SK-N-SH (cell line): ENCODE measurements around the gene PARD3. TPM values are rescaled to one million over a fixed set of nuclear protein-coding genes. Genes with fewer than 3 reads are reported as not detected.

ENCODE experiments used
- CTCF ChIA-PET: fragments of 300-600, 350-600 bp; formaldehyde crosslinking; extraction: SDS; loops from one replicate; lab custom pipeline; 2021; lab: Yijun Ruan, JAX
- POLR2A ChIA-PET: fragments of 350-600 bp; sonication (Branson Sonifier 250); formaldehyde crosslinking; extraction: SDS; loops from one replicate; lab custom pipeline; 2020; ENCODE audit warnings: antibody characterized with exemption, inconsistent platforms; lab: Yijun Ruan, JAX
- DNase-seq: peaks from one replicate; pipeline ENCODE4 v3.0.0; 2012
- H2AFZ ChIP-seq: fragments of 200-600 bp; sonication (generic); 2 replicates; pipeline ENCODE4 v1.8.1; 2016; ENCODE audit warnings: antibody characterized with exemption, mild to moderate bottlenecking, low read depth
- H3F3A ChIP-seq: fragments of 200-600 bp; sonication (generic); replicated peaks from 2 replicates; pipeline ENCODE3; 2016; ENCODE audit warnings: antibody characterized with exemption, mild to moderate bottlenecking; ENCODE audit not compliant: insufficient read depth
- H3K27ac ChIP-seq, 2 experiments: fragments of 200-500 bp in 1 of 2; fragments of 200-600 bp in 1 of 2; sonication (Bioruptor generic) in 1 of 2; sonication (generic), shearing (Covaris generic) in 1 of 2; 2 replicates each; pipeline versions ENCODE4 v1.5.1 to v1.6.1; 2014 to 2016; ENCODE audit warnings: low read depth in 2 of 2, inconsistent platforms in 1 of 2, low read length in 1 of 2, mild to moderate bottlenecking in 1 of 2, mixed read lengths in 1 of 2
- H3K27me3 ChIP-seq: fragments of 200-600 bp; sonication (generic), shearing (Covaris generic); 2 replicates; pipeline ENCODE4 v1.6.1; 2016; ENCODE audit warnings: mixed run types; ENCODE audit not compliant: insufficient read depth
- H3K36me3 ChIP-seq, 2 experiments: fragments of 200-500 bp in 1 of 2; fragments of 200-600 bp in 1 of 2; sonication (Bioruptor generic) in 1 of 2; sonication (generic) in 1 of 2; replicated peaks in 1 of 2; 2 replicates each; pipeline versions ENCODE3 to v1.5.1; 2014 to 2016; ENCODE audit warnings: low read length in 1 of 2, mild to moderate bottlenecking in 1 of 2; ENCODE audit not compliant: insufficient read depth in 2 of 2, control insufficient read depth in 1 of 2
- H3K4me1 ChIP-seq, 2 experiments: fragments of 200-500 bp in 1 of 2; fragments of 200-600 bp in 1 of 2; sonication (Bioruptor generic) in 1 of 2; sonication (generic), shearing (Covaris generic) in 1 of 2; 2 replicates each; pipeline versions ENCODE4 v1.5.1 to v1.6.1; 2014 to 2016; ENCODE audit warnings: low read depth in 1 of 2, low read length in 1 of 2, mixed run types in 1 of 2; ENCODE audit not compliant: insufficient read depth in 2 of 2, control insufficient read depth in 1 of 2
- H3K4me2 ChIP-seq: fragments of 200-600 bp; sonication (generic), shearing (Covaris generic); 2 replicates; pipeline ENCODE4 v1.6.1; 2017; ENCODE audit warnings: mixed run types
- H3K4me3 ChIP-seq, 2 experiments: fragments of 200-500 bp in 1 of 2; fragments of 200-600 bp in 1 of 2; sonication (Bioruptor generic) in 1 of 2; sonication (generic), shearing (Covaris generic) in 1 of 2; 2 replicates each; pipeline versions ENCODE4 v1.5.1 to v1.8.1; 2014 to 2016; ENCODE audit warnings: low read depth in 2 of 2, inconsistent platforms in 1 of 2, low read length in 1 of 2, mild to moderate bottlenecking in 1 of 2, mixed read lengths in 1 of 2, moderate library complexity in 1 of 2
- H3K79me2 ChIP-seq: fragments of 200-600 bp; sonication (generic); 2 replicates; pipeline ENCODE4 v1.8.1; 2017; ENCODE audit warnings: mild to moderate bottlenecking; ENCODE audit not compliant: insufficient read depth
- H3K9ac ChIP-seq: fragments of 200-600 bp; sonication (generic); 2 replicates; pipeline ENCODE4 v1.6.1; 2017; ENCODE audit warnings: mixed run types
- H3K9me2 ChIP-seq: fragments of 200-600 bp; sonication (generic); 2 replicates; pipeline ENCODE4 v1.6.1; 2017; ENCODE audit warnings: mixed run types
- H3K9me3 ChIP-seq: fragments of 200-600 bp; sonication (generic); 2 replicates; pipeline ENCODE4 v1.6.1; 2017; ENCODE audit warnings: mixed run types, mild to moderate bottlenecking, moderate library complexity
- H4K20me1 ChIP-seq: fragments of 200-600 bp; sonication (generic); 2 replicates; pipeline ENCODE4 v1.6.1; 2017; ENCODE audit warnings: mild to moderate bottlenecking, mixed run types; ENCODE audit not compliant: insufficient read depth
- EZH2phosphoT487 ChIP-seq: fragments of 200-600 bp; sonication (generic); IDR thresholded peaks from 2 replicates; pipeline ENCODE4 v1.6.1; 2017; ENCODE audit warnings: low read depth, mixed run types, mild to moderate bottlenecking, antibody characterized with exemption, moderate library complexity, borderline replicate concordance
- GABPA ChIP-seq: IDR thresholded peaks from 2 replicates; pipeline ENCODE4 v1.4.0; 2012; ENCODE audit warnings: low read depth, mild to moderate bottlenecking
- IRF3 ChIP-seq: fragments of 150-350 bp; IDR thresholded peaks from 2 replicates; pipeline ENCODE4 v1.6.1; 2016; ENCODE audit warnings: mild to moderate bottlenecking, low read depth, low read length
- MEF2A ChIP-seq: IDR thresholded peaks from 2 replicates; pipeline ENCODE4 v1.4.0; 2012; ENCODE audit warnings: low read depth, borderline replicate concordance
- MXI1 ChIP-seq: IDR thresholded peaks from 2 replicates; pipeline ENCODE4 v1.6.1; 2012; ENCODE audit warnings: mild to moderate bottlenecking, low read depth, low read length, improper control_type of control experiment
- NRF1 ChIP-seq: IDR thresholded peaks from 2 replicates; pipeline ENCODE4 v1.6.1; 2012; ENCODE audit warnings: low read depth, mild to moderate bottlenecking, low read length
- POLR2AphosphoS5 ChIP-seq: IDR thresholded peaks from 2 replicates; pipeline ENCODE4 v1.6.1; 2012; ENCODE audit warnings: low read depth, low read length
- RAD21 ChIP-seq: IDR thresholded peaks from 2 replicates; pipeline ENCODE4 v1.6.1; 2012; ENCODE audit warnings: mild to moderate bottlenecking, low read length
- RCOR1 ChIP-seq: fragments of 150-350 bp; IDR thresholded peaks from 2 replicates; pipeline ENCODE4 v1.6.1; 2017; ENCODE audit warnings: antibody characterized with exemption, low read length
- SMC3 ChIP-seq: IDR thresholded peaks from 2 replicates; pipeline ENCODE4 v1.6.1; 2012; ENCODE audit warnings: low read depth, low read length, improper control_type of control experiment
- TAF1 ChIP-seq: IDR thresholded peaks from 2 replicates; pipeline ENCODE4 v1.6.1; 2012; ENCODE audit warnings: low read depth, mild to moderate bottlenecking, low read length, moderate library complexity, borderline replicate concordance
- TCF12 ChIP-seq: IDR thresholded peaks from 2 replicates; pipeline ENCODE4 v1.4.0; 2012
- USF1 ChIP-seq: IDR thresholded peaks from 2 replicates; pipeline ENCODE4 v1.4.0; 2012; ENCODE audit warnings: low read depth, borderline replicate concordance
- USF2 ChIP-seq: fragments of 150-350 bp; IDR thresholded peaks from 2 replicates; pipeline ENCODE4 v1.6.1; 2017; ENCODE audit warnings: antibody characterized with exemption, low read length, low read depth, borderline replicate concordance
- ZBTB33 ChIP-seq: IDR thresholded peaks from 2 replicates; pipeline ENCODE4 v1.4.0; 2012; ENCODE audit warnings: low read depth, borderline replicate concordance
- WGBS: methylation state at CpG from one replicate; pipeline ENCODE4 v1.1.6; 2017; ENCODE audit warnings: low lambda C conversion rate; 5-methylcytosine and 5-hydroxymethylcytosine counted together
- polyA plus RNA-seq, 3 experiments: library from polyadenylated mRNA; depleted of rRNA; stranded (reverse); fragments of >200 nt; gene quantifications; 2 replicates each; pipeline ENCODE4 v1.2.3, GENCODE V29; 2012
- TF ChIP-seq, protein P1 (sequence below): IDR thresholded peaks from 2 replicates; pipeline ENCODE4 v1.6.1; 2012; ENCODE audit warnings: mild to moderate bottlenecking, low read depth, low read length, moderate library complexity
- TF ChIP-seq, protein P2 (sequence below): IDR thresholded peaks from 2 replicates; pipeline ENCODE4 v1.4.0; 2012; ENCODE audit warnings: low read depth

PARD3 gene
- polyA plus RNA-seq, 1 of the 3 experiments (the other 2 are of a cell fraction): 29.4 TPM

DNA sequence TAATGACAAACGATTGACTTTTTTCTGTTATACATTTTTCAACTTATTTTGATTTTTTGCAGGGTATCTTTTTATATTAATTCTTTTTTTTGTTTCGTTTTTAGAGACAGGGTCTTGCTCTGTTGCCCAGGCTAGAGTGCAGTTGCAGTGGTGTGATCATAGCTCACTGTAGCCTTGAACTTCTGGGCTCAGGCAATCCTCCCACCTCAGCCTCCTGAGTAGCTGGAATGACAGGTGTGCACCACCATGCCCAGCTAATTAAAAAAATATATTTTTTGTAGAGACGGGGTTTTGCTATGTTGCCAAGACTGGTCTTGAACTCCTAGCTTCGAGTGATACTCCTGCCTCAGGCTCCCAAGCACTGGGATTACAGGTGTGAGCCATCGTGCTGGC, 601.3 kb downstream of the PARD3 start:
- Histone ChIP-seq H3K27me3 (no peaks in the 10 kb centered on the region), H3K4me2 (no peak overlapping the region)
- 90% methylated on average over 5 of the region's 5 CpGs for WGBS

GRCh38 chr10:34213193-34213804, 601.8 kb downstream of the PARD3 start:
- no peak overlapping the region for H2AFZ ChIP-seq
- no peaks in the 10 kb centered on the region for H3K27me3 ChIP-seq
- H3K27ac ChIP-seq: no peak overlapping the region
- H3K9me2 ChIP-seq: no peaks in the 10 kb centered on the region
- ChIA-PET CTCF (no interaction called here), POLR2A (no interaction called here)
- H3K9me3 ChIP-seq: no peaks in the 10 kb centered on the region
- H3K4me1 ChIP-seq: peaks cover 0 to 22% of the 10 kb centered on the region in 2 experiments; a peak in 2 of 4 replicates
- H3K4me2 ChIP-seq: no peak overlapping the region
- no peaks in the 10 kb centered on the region for H3K79me2 ChIP-seq
- no peaks in the 10 kb centered on the region for H4K20me1 ChIP-seq
- H3K9ac ChIP-seq: no peak overlapping the region
- WGBS: 96% methylated on average over 6 of the region's 6 CpGs
- H3K4me3 ChIP-seq: no peak overlapping the region
- no peak for DNase-seq
- H3F3A ChIP-seq: no peaks in the 10 kb centered on the region
- H3K36me3 ChIP-seq: peaks cover 0 to 7% of the 10 kb centered on the region in 2 experiments
- TF ChIP-seq NRF1: no peak
- TF ChIP-seq, protein P1, sequence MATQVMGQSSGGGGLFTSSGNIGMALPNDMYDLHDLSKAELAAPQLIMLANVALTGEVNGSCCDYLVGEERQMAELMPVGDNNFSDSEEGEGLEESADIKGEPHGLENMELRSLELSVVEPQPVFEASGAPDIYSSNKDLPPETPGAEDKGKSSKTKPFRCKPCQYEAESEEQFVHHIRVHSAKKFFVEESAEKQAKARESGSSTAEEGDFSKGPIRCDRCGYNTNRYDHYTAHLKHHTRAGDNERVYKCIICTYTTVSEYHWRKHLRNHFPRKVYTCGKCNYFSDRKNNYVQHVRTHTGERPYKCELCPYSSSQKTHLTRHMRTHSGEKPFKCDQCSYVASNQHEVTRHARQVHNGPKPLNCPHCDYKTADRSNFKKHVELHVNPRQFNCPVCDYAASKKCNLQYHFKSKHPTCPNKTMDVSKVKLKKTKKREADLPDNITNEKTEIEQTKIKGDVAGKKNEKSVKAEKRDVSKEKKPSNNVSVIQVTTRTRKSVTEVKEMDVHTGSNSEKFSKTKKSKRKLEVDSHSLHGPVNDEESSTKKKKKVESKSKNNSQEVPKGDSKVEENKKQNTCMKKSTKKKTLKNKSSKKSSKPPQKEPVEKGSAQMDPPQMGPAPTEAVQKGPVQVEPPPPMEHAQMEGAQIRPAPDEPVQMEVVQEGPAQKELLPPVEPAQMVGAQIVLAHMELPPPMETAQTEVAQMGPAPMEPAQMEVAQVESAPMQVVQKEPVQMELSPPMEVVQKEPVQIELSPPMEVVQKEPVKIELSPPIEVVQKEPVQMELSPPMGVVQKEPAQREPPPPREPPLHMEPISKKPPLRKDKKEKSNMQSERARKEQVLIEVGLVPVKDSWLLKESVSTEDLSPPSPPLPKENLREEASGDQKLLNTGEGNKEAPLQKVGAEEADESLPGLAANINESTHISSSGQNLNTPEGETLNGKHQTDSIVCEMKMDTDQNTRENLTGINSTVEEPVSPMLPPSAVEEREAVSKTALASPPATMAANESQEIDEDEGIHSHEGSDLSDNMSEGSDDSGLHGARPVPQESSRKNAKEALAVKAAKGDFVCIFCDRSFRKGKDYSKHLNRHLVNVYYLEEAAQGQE: no peak
- TF ChIP-seq MEF2A: no peak
- TF ChIP-seq, protein P2, sequence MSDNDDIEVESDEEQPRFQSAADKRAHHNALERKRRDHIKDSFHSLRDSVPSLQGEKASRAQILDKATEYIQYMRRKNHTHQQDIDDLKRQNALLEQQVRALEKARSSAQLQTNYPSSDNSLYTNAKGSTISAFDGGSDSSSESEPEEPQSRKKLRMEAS: no peak
- no peak for TF ChIP-seq IRF3
- no peak for TF ChIP-seq EZH2phosphoT487
- no peak for TF ChIP-seq RAD21
- TF ChIP-seq POLR2AphosphoS5: no peak
- TF ChIP-seq MXI1: no peak
- no peak for TF ChIP-seq ZBTB33
- TF ChIP-seq RCOR1: no peak

More for the DNA sequence above, 601.3 kb downstream of the PARD3 start:
- no peaks in the 10 kb centered on the region for H3K9me2 ChIP-seq
- DNase-seq: no peak
- no peak overlapping the region for H3K9ac ChIP-seq
- no peak overlapping the region for H3K4me3 ChIP-seq
- no peaks in the 10 kb centered on the region for H3K79me2 ChIP-seq
- H2AFZ ChIP-seq: no peak overlapping the region
- no peaks in the 10 kb centered on the region for H4K20me1 ChIP-seq
- TF ChIP-seq USF1 (no peak), GABPA (no peak), USF2 (no peak), RAD21 (no peak), SMC3 (no peak), TCF12 (no peak), TAF1 (no peak), MXI1 (no peak)
- peaks cover 0 to 22% of the 10 kb centered on the region in 2 experiments; a peak in 2 of 4 replicates for H3K4me1 ChIP-seq
- no peaks in the 10 kb centered on the region for H3K9me3 ChIP-seq
- H3K36me3 ChIP-seq: peaks cover 0 to 7% of the 10 kb centered on the region in 2 experiments
- ChIA-PET CTCF (no interaction called here), POLR2A (no interaction called here)
- H3F3A ChIP-seq: no peaks in the 10 kb centered on the region
- no peak overlapping the region for H3K27ac ChIP-seq
